ENCODE measurements around the gene CORO7. TPM values are rescaled to one million over a fixed set of nuclear protein-coding genes. Genes with fewer than 3 reads are reported as not detected.

CORO7 gene
- total RNA-seq, 4 donors from 2014 or later = 17.9 to 53.7 (median 29.7) TPM

GRCh38 chr16:4450430-4450829 is 34.0 kb upstream of the CORO7 start:
- Histone ChIP-seq H3K36me3 (peaks cover 60 to 64% of the 10 kb centered on the region in 2 donors), H3K27me3 (no peaks in the 10 kb centered on the region), H3K4me3 (replicated peaks in 1 of 3) (no peak overlapping the region), H3K9me3 (no peaks in the 10 kb centered on the region), H3K27ac (no peak overlapping the region), H3K4me1 (no peaks in the 10 kb centered on the region)
- TF ChIP-seq CTCF (IDR thresholded peaks at IDR 0.05) (no peak), POLR2A (IDR thresholded peaks at IDR 0.05) (no peak)
- intact Hi-C loops (cut with DNase I) = no loop called here
- no peak for DNase-seq
- WGBS, 2 donors = 96% methylated on average over 8 to 14 of the region's 14 CpGs

GRCh38 chr16:4443986-4444385 is 27.6 kb upstream of the CORO7 start:
- 96 to 98% methylated on average over 4 of the region's 4 CpGs for WGBS, 2 donors
- H3K4me3 ChIP-seq (replicated peaks in 1 of 3) = no peak overlapping the region
- intact Hi-C loops (cut with DNase I) = no loop called here
- no peak for DNase-seq
- peaks cover 71 to 89% of the 10 kb centered on the region in 2 donors for H3K36me3 ChIP-seq
- no peak for TF ChIP-seq CTCF (IDR thresholded peaks at IDR 0.05)
- TF ChIP-seq POLR2A (IDR thresholded peaks at IDR 0.05) = no peak
- H3K9me3 ChIP-seq = no peaks in the 10 kb centered on the region
- no peak overlapping the region for H3K27ac ChIP-seq
- no peaks in the 10 kb centered on the region for H3K27me3 ChIP-seq
- H3K4me1 ChIP-seq = no peaks in the 10 kb centered on the region

- TF ChIP-seq CTCF (IDR thresholded peaks at IDR 0.05) = no peak
- TF ChIP-seq POLR2A (IDR thresholded peaks at IDR 0.05) = no peak
- Histone ChIP-seq H3K4me3 (replicated peaks in 1 of 3) (no peak overlapping the region), H3K27me3 (no peaks in the 10 kb centered on the region), H3K4me1 (no peaks in the 10 kb centered on the region), H3K36me3 (peaks cover 66 to 82% of the 10 kb centered on the region in 2 donors), H3K27ac (no peak overlapping the region), H3K9me3 (no peaks in the 10 kb centered on the region)
- intact Hi-C loops (cut with DNase I) = no loop called here
- DNase-seq = no peak
- WGBS, 2 donors = 71 to 75% methylated on average over 5 of the region's 5 CpGs
These were observed 26.9 kb upstream of the CORO7 start for GRCh38 chr16:4443271-4443670.

- DNase-seq = no peak
- Histone ChIP-seq H3K27ac (no peak overlapping the region), H3K27me3 (no peaks in the 10 kb centered on the region), H3K4me1 (no peaks in the 10 kb centered on the region), H3K36me3 (peaks cover 71 to 87% of the 10 kb centered on the region in 2 donors), H3K4me3 (replicated peaks in 1 of 3) (no peak overlapping the region), H3K9me3 (no peaks in the 10 kb centered on the region)
- WGBS, 2 donors = 88 to 92% methylated on average over 11 of the region's 11 CpGs
- intact Hi-C loops (cut with DNase I) = no loop called here
- TF ChIP-seq CTCF (IDR thresholded peaks at IDR 0.05) (no peak), POLR2A (IDR thresholded peaks at IDR 0.05) (no peak)
These were observed 26.0 kb upstream of the CORO7 start for GRCh38 chr16:4442371-4442770.

- Histone ChIP-seq H3K36me3 (peaks cover 42 to 52% of the 10 kb centered on the region in 2 donors), H3K9me3 (no peaks in the 10 kb centered on the region), H3K4me1 (no peaks in the 10 kb centered on the region), H3K27ac (no peak overlapping the region), H3K27me3 (no peaks in the 10 kb centered on the region), H3K4me3 (replicated peaks in 1 of 3) (no peak overlapping the region)
- no peak for DNase-seq
- TF ChIP-seq POLR2A (IDR thresholded peaks at IDR 0.05) (no peak), CTCF (IDR thresholded peaks at IDR 0.05) (no peak)
- intact Hi-C loops (cut with DNase I) = no loop called here
- 97% methylated on average over 3 of the region's 3 CpGs for whole genome bisulfite sequencing, 2 donors
These were observed 21.0 kb upstream of the CORO7 start for GRCh38 chr16:4437366-4437765.
